ENCODE measurements around the gene TBL1XR1. TPM values are rescaled to one million over a fixed set of nuclear protein-coding genes. Genes with fewer than 3 reads are reported as not detected.
A peak's percentile ranks its signal among the peaks of the same experiment; 100 is the strongest.
"Not testable (repeated sequence)": the region's sequence is repeated elsewhere in the genome, so short reads cannot be mapped to it uniquely, and the experiment has no call there.

The TBL1XR1 gene
- polyA plus RNA-seq, 1 donor, result 181 TPM

GRCh38 chr3:177210744-177211502 lies 13.6 kb upstream of the TBL1XR1 start:
- DNase-seq, result no peak

- DNase-seq, result no peak
Observed at GRCh38 chr3:177209509-177209908, 12.2 kb upstream of the TBL1XR1 start.

GRCh38 chr3:177208781-177209180 lies 11.5 kb upstream of the TBL1XR1 start:
- DNase-seq, result no peak

- DNase-seq, result no peak
Observed at GRCh38 chr3:177208223-177208622, 10.9 kb upstream of the TBL1XR1 start.

GRCh38 chr3:177206936-177207335 lies 9.7 kb upstream of the TBL1XR1 start:
- no peak for DNase-seq

- no peak for DNase-seq
Observed at GRCh38 chr3:177203689-177204395, 6.6 kb upstream of the TBL1XR1 start.

- DNase-seq, result not testable (repeated sequence)
Observed at GRCh38 chr3:177203016-177203415, 5.7 kb upstream of the TBL1XR1 start.

GRCh38 chr3:177201700-177202397 lies 4.6 kb upstream of the TBL1XR1 start:
- no peak for DNase-seq

GRCh38 chr3:177199206-177199760 lies 2.0 kb upstream of the TBL1XR1 start:
- no peak for DNase-seq

- peak; percentile 47 for DNase-seq
Observed at GRCh38 chr3:177197727-177198460, 612 bp upstream of the TBL1XR1 start.

- DNase-seq, result peak; percentile 51
Observed at GRCh38 chr3:177196456-177197040, 734 bp downstream of the TBL1XR1 start.

- no peak for DNase-seq
Observed at GRCh38 chr3:177196008-177196455, 1.2 kb downstream of the TBL1XR1 start.

GRCh38 chr3:177195242-177195991 lies 1.9 kb downstream of the TBL1XR1 start:
- DNase-seq, result peak; percentile 69

- DNase-seq, result no peak
Observed at GRCh38 chr3:177194299-177194698, 3.0 kb downstream of the TBL1XR1 start.

GRCh38 chr3:177193688-177194268 lies 3.5 kb downstream of the TBL1XR1 start:
- no peak for DNase-seq

GRCh38 chr3:177193275-177193674 lies 4.0 kb downstream of the TBL1XR1 start:
- DNase-seq, result not testable (repeated sequence)

GRCh38 chr3:177190756-177191681 lies 6.3 kb downstream of the TBL1XR1 start:
- DNase-seq, result no peak

- not testable (repeated sequence) for DNase-seq
Observed at GRCh38 chr3:177190184-177190583, 7.1 kb downstream of the TBL1XR1 start.

- DNase-seq, result not testable (repeated sequence)
Observed at GRCh38 chr3:177188325-177188724, 9.0 kb downstream of the TBL1XR1 start.

Measured in left kidney (tissue), 2 donors.